ENCODE measurements around the gene RGS3. TPM values are rescaled to one million over a fixed set of nuclear protein-coding genes. Genes with fewer than 3 reads are reported as not detected.

RGS3 gene
- total RNA-seq, 1 experiment from 2014 or later, result 39.4 TPM

DNA sequence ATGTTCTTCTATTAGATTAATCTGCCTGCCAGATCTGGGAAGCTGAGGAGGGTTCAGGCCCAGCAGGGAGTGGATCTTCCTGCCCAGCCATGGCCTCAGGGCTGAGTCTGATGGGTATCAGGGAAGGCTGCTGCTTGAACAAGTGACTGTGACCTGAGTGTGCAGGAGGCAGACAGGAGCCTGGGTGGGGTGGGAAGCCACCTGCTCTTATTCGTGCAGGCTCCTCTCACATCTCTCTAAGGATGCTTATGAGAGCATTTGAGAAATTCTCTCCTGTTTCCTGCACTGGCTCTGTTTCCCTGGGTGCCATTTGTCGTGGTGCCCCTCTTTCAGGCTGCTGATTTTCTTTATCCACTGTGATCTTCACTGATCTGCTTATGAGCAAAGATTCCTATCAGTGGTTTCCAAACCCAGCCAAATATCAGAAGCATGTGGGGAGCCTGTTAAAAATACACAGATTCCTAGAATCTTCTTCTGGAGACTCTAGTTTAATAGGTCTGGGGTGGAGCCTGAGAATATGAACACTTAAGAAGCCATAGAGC, 2.1 kb downstream of the RGS3 start (continued):
- TF ChIP-seq, protein P1, sequence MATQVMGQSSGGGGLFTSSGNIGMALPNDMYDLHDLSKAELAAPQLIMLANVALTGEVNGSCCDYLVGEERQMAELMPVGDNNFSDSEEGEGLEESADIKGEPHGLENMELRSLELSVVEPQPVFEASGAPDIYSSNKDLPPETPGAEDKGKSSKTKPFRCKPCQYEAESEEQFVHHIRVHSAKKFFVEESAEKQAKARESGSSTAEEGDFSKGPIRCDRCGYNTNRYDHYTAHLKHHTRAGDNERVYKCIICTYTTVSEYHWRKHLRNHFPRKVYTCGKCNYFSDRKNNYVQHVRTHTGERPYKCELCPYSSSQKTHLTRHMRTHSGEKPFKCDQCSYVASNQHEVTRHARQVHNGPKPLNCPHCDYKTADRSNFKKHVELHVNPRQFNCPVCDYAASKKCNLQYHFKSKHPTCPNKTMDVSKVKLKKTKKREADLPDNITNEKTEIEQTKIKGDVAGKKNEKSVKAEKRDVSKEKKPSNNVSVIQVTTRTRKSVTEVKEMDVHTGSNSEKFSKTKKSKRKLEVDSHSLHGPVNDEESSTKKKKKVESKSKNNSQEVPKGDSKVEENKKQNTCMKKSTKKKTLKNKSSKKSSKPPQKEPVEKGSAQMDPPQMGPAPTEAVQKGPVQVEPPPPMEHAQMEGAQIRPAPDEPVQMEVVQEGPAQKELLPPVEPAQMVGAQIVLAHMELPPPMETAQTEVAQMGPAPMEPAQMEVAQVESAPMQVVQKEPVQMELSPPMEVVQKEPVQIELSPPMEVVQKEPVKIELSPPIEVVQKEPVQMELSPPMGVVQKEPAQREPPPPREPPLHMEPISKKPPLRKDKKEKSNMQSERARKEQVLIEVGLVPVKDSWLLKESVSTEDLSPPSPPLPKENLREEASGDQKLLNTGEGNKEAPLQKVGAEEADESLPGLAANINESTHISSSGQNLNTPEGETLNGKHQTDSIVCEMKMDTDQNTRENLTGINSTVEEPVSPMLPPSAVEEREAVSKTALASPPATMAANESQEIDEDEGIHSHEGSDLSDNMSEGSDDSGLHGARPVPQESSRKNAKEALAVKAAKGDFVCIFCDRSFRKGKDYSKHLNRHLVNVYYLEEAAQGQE (IDR thresholded peaks at IDR 0.05; ENCODE audit: low read depth), result no peak
- TF ChIP-seq POLR2AphosphoS5 (IDR thresholded peaks at IDR 0.05; ENCODE audit: low read depth, low read length), result no peak

DNA sequence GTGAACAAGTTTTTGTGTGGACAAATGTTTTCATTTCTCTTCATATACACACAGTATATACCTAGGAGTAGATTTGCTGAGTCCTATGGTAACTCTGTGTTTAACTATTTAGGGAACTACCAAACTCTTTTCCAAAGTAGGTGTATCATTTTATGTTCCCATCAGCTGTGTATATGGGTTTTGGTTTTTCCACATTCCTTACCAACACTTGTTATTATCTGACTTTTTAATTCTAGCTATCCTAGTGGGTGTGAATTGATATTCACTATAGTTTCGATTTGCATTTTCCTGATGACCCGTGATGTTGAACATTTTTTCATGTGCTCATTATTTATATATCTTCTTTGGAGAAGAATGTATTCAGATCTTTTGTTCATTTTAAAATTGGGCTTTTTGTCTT, 3.7 kb downstream of the RGS3 start:
- POLR2A ChIA-PET, result no interaction called here
- Histone ChIP-seq H3K79me2 (ENCODE audit: insufficient read depth, low read length) (peaks cover 86% of the 10 kb centered on the region), H3K27me3 (ENCODE audit: insufficient read depth, low read length) (no peaks in the 10 kb centered on the region), H3K9ac (ENCODE audit: low read length) (no peak overlapping the region), H3K9me2 (ENCODE audit: insufficient read depth) (no peaks in the 10 kb centered on the region), H3K4me3 (replicated peaks in 1 of 2; ENCODE audit: low read depth in 1 of 2, low read length in 2 of 2) (no peak overlapping the region), H4K20me1 (ENCODE audit: insufficient read depth) (no peaks in the 10 kb centered on the region), H3K4me2 (ENCODE audit: low read length) (no peak overlapping the region), H3K9me3 (ENCODE audit: control insufficient read depth in 1 of 2, insufficient read depth in 1 of 2, low read depth in 1 of 2, low read length in 2 of 2) (no peaks in the 10 kb centered on the region), H3K36me3 (ENCODE audit: control insufficient read depth in 1 of 2, insufficient read depth in 2 of 2, low read length in 2 of 2) (0 out of 4 replicates have a peak, but pooled peaks cover 0 to 11% of the 10 kb centered on the region in 2 experiments), H2AFZ (ENCODE audit: low read depth, low read length, poor library complexity, severe bottlenecking) (no peak overlapping the region), H3K27ac (ENCODE audit: low read depth, low read length) (no peak overlapping the region), H3K4me1 (ENCODE audit: control insufficient read depth in 1 of 2, insufficient read depth in 2 of 2, low read length in 2 of 2) (peaks cover 18 to 31% of the 10 kb centered on the region in 2 experiments; a peak in 3 of 4 replicates)
- DNase-seq (ENCODE audit: low read depth, low spot score) (no peak), ATAC-seq (no peak)
- RAD21 ChIA-PET (ENCODE audit: low non-redundant PET in 1 of 2, low total read pairs in 2 of 2, uncharacterized antibody in 2 of 2, unreplicated experiment in 2 of 2), result no interaction called here
- BruUV-seq (replicated peaks), result no TSS peak
- CTCF ChIA-PET, result no interaction called here
- TF ChIP-seq, protein P2, sequence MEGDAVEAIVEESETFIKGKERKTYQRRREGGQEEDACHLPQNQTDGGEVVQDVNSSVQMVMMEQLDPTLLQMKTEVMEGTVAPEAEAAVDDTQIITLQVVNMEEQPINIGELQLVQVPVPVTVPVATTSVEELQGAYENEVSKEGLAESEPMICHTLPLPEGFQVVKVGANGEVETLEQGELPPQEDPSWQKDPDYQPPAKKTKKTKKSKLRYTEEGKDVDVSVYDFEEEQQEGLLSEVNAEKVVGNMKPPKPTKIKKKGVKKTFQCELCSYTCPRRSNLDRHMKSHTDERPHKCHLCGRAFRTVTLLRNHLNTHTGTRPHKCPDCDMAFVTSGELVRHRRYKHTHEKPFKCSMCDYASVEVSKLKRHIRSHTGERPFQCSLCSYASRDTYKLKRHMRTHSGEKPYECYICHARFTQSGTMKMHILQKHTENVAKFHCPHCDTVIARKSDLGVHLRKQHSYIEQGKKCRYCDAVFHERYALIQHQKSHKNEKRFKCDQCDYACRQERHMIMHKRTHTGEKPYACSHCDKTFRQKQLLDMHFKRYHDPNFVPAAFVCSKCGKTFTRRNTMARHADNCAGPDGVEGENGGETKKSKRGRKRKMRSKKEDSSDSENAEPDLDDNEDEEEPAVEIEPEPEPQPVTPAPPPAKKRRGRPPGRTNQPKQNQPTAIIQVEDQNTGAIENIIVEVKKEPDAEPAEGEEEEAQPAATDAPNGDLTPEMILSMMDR (IDR thresholded peaks at IDR 0.05 in 2 of 3, conservative IDR thresholded peaks at IDR 0.05 in 1 of 3; ENCODE audit: borderline replicate concordance in 1 of 3, insufficient read depth in 1 of 3, low read depth in 2 of 3, low read length in 2 of 3), result no peak
- TF ChIP-seq, protein P3, sequence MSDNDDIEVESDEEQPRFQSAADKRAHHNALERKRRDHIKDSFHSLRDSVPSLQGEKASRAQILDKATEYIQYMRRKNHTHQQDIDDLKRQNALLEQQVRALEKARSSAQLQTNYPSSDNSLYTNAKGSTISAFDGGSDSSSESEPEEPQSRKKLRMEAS (IDR thresholded peaks at IDR 0.05), result no peak
- TF ChIP-seq CEBPB (IDR thresholded peaks at IDR 0.05; ENCODE audit: low read depth), result no peak
- intact Hi-C loops (cut with micrococcal nuclease), result no loop called here
